Activated T-cell treated with anti-CD3 and anti-CD28 coated beads for 4 hours (primary cell): ENCODE measurements around the gene SERPINI2.

Source experiments
- DNase-seq: peaks from one replicate; pipeline ENCODE4 v3.0.0-alpha.2; 2020

SERPINI2 gene, protein sequence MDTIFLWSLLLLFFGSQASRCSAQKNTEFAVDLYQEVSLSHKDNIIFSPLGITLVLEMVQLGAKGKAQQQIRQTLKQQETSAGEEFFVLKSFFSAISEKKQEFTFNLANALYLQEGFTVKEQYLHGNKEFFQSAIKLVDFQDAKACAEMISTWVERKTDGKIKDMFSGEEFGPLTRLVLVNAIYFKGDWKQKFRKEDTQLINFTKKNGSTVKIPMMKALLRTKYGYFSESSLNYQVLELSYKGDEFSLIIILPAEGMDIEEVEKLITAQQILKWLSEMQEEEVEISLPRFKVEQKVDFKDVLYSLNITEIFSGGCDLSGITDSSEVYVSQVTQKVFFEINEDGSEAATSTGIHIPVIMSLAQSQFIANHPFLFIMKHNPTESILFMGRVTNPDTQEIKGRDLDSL

DNA sequence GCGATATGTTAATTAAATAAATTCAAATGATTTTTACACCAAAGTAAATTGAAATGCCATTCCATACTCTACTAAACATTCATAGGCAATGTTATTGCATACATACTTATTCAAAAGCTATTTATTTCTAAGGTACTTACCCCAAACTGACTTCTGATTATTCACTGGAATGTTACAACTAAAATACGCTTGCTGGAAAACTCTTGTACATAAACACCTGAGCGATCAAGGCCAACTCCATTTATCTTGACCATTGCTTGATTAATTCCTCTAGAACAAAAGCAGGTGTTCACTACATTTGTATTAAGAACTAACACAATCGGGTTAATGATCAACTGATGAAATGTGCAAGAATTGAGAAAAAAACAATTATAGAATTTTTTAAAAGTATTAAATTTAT is at the start of gene SERPINI2:
TSS of gene SERPINI2 (minus strand) at position 180 of the 400 bp plus-strand sequence. CDS start 2,208 bp downstream, outside the sequence.
- DNase-seq: no peak

DNA sequence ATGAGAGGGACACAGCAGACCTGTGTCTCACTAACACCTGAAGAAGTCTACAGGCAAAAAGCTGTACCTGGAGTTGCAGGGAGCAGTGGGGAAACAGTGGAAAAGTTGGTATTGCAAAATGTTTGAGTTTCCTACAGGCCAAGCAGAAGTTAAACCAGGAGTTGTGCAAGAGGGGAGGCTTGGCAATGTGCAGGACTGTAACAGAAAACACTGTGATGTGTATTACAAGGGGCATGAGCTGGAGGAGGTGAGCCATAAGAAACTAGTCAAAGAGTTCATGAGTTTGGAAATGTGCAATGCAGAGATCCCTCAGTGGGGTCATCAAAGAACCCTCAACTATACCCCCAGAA is 47.1 kb upstream of the SERPINI2 start:
- DNase-seq: no peak

DNA sequence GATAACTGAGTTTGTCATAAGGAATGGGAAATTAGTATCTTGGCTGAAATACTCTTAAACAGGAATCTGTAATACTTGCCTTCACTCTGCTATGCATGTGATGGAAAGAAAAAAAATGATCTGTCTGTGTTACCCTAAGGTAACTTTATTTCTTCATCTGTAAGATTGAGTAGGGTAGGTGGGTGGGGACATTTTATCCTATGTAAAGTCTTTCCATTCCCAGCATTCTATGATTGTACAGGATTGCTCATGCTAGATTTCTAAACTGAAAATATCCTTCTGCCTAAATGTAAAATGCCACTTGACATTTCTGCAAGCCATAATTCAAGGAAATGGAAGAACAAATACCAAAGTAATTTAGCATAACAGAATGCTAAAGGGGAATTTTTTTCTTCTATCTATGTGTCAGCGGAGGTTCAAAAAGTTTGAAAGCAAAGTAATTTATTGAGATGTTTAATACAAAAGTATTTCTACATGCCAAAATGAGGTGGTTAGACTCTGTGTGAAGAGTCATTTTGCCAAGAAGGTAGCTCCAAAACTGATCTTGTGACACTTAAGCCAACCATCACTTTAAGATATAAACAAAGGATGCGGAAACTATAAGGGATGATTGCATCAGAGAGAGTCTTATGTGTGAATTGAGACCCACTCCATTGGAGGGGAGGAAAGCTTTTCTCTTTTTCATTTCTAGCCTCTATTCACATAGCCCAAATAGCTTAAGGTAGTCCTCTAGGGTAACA is 46.6 kb upstream of the SERPINI2 start:
- no peak for DNase-seq

DNA sequence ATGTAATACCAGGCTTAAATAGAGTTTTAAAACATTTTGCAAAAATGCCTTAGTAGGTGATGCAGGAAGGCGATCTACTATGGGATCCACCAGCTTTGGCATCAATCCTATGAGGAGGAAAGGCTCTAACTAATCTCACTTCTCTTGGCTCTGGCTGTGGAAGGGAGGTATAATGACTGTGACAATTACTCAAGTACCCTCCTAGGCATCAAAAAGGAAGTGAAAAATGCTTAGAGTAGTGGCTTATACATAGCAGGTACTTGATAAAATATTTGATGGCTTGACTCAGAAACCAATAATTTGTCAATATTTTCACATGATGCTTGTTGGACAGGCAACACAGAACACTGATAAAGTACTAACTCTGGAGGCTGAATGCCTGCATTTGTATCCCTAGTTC is 34.1 kb upstream of the SERPINI2 start:
- DNase-seq: no peak

DNA sequence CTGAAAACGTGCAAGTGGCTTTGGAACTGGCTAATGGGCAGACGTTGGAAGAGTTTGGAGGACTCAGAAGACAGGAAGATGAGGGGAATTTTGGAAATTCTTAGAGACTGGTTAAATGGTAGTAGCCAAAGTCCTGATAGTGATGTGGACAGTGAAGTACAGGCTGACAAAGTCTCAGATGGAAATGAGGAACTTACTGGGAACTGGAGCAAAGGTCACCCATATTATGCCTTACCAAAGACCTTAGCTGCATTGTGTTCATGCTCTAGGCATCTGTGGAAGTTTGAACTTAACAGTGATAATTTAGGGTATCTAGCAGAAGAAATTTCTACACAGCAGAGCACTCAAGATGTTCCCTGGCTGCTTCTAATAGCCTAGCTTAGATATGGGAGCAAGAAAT is 28.6 kb upstream of the SERPINI2 start:
- no peak for DNase-seq

DNA sequence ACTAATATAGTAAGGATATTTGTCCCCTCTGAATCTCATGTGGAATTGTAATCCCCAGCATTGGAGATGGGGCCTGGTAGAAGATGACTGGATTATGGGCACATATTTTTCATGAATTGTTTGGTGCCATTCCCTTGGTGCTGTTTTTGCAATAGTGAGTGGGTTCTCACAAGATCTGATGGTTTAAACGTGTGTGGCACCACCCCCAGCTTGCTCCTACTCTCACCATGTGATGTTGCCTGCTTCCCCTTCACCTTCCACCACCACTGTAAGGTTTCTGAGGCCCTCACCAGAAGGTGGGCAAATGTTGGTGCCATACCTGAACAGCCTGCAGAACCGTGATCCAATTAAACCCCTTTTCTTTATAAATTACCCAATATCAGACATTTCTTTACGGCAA is 28.1 kb upstream of the SERPINI2 start:
- DNase-seq: no peak

DNA sequence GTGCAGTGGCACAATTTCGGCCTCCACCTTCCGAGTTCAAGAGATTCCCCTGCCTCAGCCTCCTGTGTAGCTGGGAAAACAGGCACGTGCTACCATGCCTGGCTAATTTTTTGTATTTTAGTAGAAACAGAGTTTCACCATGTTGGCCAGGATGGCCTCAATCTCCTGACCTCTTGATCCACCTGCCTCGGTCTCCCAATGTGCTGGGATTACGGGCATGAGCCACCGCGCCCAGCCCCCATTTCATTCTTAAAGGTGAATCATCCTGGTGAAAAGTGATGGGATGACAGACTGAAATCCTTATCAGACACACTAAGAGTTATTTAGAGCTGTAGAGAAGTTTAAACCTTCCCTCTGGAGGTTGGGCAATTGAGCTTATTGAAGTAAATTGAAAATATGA is 24.1 kb upstream of the SERPINI2 start:
- no peak for DNase-seq

DNA sequence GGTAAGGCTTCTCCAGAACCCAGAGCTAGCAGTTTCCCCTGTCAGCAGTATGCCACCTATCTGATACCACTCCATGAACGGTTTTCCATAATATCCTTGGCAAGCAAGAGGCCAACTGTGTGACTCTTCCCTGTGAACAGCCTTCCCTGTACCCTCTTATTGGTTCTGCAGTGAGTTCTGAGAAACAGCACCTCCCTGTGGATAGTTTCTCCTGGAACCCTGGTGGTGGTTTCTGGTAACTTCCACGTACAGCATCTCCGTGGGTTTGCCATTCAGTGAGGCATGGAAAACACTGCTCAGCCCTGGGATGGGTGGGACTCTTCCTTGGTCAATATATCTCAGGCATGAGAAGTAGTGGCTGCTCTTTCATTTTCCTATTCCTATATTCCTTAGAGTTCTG is 19.4 kb upstream of the SERPINI2 start:
- no peak for DNase-seq

DNA sequence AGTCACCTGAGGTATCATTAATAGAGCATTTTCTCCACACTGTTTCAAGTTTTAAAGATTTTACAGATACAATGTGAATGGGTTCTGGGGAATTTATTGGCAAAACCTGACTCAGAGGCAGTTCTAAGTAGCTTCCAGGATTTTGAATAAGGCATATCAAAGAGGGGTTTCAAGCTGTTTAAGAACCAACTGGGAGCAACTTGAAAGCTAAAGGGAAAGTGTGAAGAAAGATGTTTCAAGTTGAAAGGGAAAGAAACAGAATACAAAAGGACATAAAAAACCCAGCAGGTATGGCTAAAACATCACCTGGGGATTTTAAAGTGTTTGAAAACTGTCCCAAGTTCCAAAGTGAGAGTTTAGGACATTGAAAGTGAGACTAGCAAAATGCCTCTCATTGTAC is 17.8 kb upstream of the SERPINI2 start:
- no peak for DNase-seq

DNA sequence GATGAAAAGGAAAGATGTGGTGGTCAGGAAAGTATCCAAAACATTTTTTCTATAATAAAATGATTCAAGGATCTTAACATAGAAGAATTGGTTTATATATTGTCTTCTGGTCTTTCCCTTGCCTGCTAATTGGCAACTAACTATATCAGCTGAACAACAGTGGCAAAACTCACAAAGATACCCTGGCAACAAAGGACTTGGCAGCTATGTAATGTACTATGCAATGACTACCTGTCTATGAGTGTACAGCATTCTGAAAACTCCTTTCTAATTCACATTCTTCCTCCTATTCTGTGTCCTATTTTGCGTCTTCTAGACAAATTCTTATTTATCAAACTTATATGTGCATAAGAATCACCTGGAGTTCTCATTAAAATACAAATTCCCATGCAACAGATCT is 15.7 kb upstream of the SERPINI2 start:
- DNase-seq: no peak

DNA sequence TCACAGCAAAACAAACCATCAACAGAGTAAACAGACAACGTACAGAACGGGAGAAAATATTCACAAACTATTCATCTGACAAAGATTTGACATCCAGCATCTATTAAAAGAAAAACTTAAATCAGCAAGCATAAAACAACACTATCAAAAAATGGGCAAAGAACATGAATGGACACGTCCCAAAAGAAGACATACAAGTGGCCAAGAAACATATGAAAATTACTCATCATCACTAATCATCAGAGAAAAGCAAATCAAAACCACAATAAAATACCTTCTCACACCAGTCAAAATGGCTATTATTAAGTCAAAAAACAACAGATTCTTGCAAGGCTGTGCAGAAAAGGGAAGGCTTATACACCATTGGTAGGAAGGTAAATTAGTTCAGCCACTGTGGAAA is 13.7 kb upstream of the SERPINI2 start:
- no peak for DNase-seq

DNA sequence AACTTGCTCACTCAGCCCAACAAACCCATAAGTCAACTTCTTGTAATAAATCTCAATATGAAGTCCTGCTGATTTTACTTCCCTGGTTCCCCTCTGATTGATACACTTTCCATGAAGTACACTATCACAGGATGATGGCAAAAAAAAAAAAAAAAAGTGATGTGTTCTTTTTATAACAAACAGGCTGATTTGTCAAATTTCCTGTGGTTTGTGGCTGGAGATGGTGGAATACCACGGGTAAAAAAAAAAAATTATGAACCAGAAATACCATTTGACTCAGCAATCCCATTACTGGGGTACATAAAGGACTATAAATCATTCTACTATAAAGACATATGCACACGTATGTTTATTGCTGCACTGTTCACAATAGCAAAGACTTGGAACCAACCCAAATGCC is 10.7 kb upstream of the SERPINI2 start:
- no peak for DNase-seq

DNA sequence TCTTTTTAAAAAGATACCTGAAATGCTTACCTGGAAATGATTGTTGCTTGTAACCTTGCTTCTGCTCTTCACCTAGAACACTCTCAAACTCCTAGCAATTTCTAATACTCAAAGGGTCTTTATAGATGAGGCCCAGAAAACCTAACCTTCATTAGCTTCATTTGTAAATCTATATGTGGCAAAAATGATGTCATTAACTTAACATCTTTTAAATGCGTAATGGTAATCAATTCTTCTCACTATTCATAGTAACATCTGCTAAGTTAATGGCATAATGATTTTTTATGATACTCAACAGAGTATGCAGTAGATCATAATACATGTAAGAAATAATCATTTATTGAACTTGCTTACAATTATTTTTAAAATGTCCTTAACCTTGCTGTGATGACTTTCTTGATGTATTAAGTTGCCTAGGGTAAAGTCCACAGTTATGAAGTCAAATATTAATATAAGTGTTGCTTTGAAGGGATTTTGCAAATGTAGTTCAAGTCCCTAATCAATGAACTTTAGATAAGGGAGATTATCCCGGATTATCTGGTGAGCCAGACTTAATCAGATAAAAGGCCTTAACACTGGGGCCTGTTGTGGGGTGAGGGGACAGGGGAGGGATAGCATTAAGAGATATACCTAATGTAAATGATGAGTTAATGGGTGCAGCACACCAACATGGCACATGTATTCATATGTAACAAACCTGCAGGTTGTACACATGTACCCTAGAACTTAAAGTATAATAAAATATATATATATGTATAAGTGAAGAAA is 10.1 kb upstream of the SERPINI2 start:
- DNase-seq: no peak

DNA sequence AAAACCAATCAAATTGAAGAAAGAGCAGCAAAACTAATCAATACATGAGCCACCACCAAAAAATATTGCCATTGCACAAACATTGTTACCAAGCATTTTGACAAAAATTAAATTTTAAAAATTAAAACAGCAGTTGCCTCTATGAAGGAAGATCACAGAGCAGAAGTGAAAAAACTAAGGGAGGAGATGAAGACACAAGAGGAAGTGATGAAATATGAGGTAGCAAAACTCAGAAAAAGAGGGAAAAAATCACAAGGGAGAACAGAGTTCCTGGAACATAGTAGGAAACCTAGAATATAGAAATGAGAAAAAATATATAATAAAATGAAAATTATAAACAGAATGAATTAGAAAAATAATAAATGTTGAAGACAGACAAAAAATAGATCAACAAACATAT is 7.3 kb upstream of the SERPINI2 start:
- no peak for DNase-seq

DNA sequence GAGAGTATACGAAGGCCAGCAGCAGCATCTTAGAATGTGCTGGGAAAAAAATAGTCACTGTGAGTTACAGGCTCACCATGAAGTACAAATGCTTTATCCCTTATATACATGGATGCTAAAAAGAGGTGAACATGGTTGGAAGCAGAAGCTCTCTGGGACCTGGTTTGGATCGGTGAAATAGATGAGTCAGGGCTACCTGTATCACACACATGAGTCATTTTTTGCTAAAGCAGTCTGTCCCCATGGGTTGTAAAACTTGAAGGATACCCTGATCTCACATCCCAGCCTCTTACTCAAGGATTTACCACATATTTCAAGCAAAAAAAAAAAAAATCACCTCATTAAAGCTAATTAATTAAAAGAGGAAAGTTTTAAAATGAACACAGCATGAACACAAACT is 6.9 kb upstream of the SERPINI2 start:
- no peak for DNase-seq

DNA sequence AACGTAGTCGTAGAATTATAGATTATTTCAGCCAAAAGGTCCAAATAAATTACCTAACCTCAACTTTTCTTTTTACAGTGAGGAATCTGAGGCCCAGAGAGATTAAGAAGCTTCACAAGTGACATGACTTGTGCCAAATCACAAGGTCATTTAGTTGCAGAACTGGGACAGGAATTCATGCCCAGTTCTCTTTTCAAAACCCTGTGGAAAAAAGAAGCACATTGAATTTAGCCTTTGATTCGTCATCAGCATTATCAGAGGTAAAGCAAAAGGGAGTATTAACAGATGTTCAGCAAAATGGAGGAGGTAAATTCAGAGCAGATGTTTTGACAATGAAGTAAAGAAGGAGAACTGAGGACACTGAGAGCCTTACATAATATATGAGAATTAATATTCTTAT is 4.5 kb downstream of the SERPINI2 start:
- no peak for DNase-seq

DNA sequence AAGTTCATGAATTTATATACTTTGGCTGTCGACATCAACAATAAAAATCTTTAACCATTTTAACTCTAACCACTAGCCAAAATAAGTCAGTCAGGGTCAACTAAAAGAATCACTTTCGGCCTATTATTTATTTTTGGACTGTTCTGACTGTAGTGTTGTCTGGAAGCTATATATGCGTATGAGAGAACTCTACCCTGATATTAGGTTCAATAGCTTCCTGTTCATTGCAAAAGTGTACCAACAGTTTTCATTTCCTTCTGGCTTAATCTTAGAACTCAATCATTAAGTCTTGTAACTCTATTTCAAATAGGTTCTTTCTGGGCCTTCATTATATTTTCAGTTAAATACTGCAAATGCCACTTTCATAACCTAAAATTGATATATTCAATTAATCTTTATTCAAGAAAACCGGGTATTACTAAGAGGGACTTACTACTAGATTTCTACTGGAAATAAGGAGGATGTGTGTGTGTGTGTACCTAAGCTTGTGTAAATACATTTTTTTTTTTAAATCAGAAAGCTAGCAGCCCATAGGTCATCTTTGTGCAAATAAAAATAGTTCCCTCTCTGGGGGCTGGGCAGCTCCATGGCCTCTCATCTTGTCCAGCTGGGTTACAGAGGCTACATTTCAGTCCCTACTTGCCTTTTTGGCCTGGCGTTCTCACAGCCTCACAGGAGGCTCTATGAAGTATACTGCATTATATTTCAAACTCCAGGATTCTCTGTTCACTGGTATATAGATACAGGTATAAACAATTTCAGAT is 5.8 kb downstream of the SERPINI2 start:
- DNase-seq: no peak

DNA sequence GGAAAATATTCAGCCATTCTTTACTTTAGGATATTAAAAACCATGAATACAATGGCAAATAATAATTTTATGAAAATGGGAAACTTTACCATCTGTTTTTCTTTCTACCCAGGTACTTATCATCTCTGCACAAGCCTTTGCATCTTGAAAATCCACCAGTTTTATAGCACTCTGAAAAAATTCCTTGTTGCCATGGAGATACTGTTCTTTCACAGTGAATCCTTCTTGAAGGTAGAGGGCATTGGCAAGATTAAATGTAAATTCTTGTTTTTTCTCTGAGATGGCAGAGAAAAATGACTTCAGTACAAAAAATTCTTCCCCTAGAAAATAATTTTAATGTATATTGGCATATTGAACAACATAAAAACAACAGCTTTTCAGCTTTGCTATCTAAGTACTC is 6.9 kb downstream of the SERPINI2 start:
- no peak for DNase-seq

DNA sequence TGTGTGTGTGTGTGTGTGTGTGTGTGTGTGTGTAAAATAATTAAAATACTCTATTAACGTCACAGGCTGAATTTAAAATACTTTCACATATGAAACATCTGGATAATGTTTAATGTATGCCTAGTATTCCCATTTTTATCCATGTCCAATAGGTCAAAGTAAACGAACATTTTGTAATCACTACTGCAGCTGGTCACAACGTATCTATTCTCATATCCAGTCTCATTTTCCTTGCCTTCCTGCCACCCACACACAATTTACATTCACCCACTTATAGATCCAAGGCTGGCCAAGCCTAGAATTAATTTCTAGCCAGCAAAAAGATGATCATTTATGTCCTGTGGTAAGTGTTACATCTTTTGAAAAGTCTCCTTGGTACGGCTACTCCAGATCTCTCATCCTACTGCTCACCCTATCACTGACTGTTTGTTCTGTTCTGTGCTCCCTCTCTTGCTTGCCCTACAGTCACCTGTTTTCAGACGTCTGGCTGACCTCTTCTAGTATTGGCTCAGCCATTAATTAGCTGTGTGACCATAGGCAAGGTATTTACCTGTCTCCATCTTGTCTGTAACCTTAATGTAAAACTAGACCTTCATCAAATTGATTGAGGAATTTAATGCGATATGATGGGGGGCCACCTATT is 17.6 kb downstream of the SERPINI2 start:
- DNase-seq: no peak

DNA sequence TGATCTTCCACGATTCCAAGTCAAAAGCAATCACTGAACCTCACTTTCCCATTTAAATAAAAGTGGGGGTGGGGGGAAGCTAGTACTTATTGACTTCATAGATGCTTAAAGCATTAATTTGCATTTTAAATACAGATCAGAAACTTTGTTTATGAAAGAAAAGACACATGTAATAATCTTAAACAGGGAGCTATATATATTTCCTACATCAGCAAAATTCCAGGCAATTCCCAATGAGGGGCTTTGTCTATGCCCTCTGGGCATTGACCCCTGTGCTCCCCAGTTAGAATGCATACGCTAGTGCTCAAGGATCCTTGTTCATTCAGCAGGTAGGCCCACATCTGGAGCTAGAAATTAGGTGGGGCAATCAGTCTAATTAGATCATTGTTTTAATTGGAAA is 20.0 kb downstream of the SERPINI2 start:
- DNase-seq: no peak

DNA sequence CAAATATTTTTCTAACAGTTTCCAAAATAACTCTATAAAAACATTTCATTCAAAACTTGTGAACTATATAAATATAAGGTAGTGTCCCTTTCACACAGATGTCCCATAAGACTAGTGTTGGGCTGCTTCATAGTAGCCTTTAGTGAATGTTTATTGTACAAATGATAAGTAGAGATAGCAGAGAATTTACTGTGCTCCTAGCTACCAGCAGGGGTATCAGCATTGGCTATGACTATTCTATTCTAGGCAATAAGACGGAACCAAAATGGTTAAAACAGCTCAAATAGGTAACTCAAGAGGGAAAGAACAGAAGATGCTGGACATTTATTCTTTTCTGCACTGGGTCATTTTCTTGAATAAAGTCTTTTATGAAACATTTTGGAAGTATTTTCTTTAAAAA is 22.6 kb downstream of the SERPINI2 start:
- no peak for DNase-seq

DNA sequence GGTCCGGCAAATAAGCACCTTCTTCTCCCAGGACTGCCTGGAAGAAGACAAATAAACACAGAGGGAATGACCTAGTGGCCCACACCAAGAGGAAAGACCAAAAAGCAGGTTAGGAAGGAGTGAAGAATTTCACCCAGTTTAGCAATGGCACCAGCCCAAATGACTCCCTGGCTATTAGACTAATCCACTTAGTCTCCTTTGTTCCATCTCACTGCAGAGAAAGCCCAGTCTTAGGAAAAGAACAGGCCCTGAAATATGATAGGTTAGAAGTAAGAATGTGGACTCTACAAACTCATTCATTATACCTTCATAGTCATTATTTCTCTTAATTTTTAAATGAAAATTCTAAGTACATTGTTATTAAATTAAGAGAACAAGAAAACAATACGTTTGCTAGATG is 23.2 kb downstream of the SERPINI2 start:
- DNase-seq: no peak

DNA sequence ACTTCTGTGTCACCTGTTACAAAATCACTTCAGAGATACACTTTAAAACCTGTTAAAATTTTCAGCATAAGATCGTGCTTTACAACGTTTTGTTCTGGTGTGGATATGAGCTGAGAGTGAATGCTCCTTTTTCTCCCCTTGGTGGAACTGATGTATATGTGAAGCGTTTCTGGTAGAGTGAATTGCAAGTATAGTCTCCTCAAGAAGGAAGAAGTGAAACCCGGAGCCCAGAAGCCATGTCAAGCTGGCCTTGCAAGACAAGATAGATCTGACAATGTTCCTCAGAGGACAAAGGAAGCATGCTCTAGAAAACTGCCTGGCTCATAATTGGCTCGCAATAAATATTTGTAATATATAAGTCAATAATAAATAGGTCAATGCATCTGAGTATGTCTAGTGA is 23.6 kb downstream of the SERPINI2 start:
- no peak for DNase-seq
